Small intestine (tissue), 7 donors: ENCODE results near the gene CRTAC1. TPM values are rescaled to one million over a fixed set of nuclear protein-coding genes. Genes with fewer than 3 reads are reported as not detected.

Experiments
- DNase-seq, 2 donors: peaks; one replicate each; pipeline versions ENCODE4 v3.0.0 to v3.0.0-alpha.2; 2013
- FAIRE-seq: peaks from 2 replicates; lab custom pipeline; 2012; peaks lifted over from hg19 to GRCh38; lab: Jason Lieb, UNC
- H3K27ac ChIP-seq, 3 donors: one replicate each; pipeline ENCODE4 v1.5.1; 2013; ENCODE audit warnings: low read length in 2 of 3, mild to moderate bottlenecking in 2 of 3, control low read depth in 1 of 3, inconsistent platforms in 1 of 3, low read depth in 1 of 3, moderate library complexity in 1 of 3
- H3K27me3 ChIP-seq, 3 donors: one replicate each; pipeline ENCODE4 v1.6.1; 2013; ENCODE audit warnings: low read length in 3 of 3, inconsistent platforms in 1 of 3; ENCODE audit not compliant: control insufficient read depth in 3 of 3, insufficient read depth in 3 of 3
- H3K36me3 ChIP-seq, 3 donors: one replicate each; pipeline ENCODE4 v1.6.1; 2013; ENCODE audit warnings: low read length in 3 of 3, inconsistent platforms in 1 of 3, low read depth in 1 of 3, mild to moderate bottlenecking in 1 of 3, moderate library complexity in 1 of 3; ENCODE audit not compliant: control insufficient read depth in 3 of 3, insufficient read depth in 2 of 3
- H3K4me1 ChIP-seq, 3 donors: one replicate each; pipeline ENCODE4 v1.6.1; 2013; ENCODE audit warnings: low read length in 2 of 3, inconsistent platforms in 1 of 3, low read depth in 1 of 3, mild to moderate bottlenecking in 1 of 3, moderate library complexity in 1 of 3; ENCODE audit not compliant: control insufficient read depth in 3 of 3, insufficient read depth in 2 of 3
- H3K4me3 ChIP-seq, 3 donors: one replicate each; pipeline ENCODE4 v1.5.1; 2013; ENCODE audit warnings: low read length in 3 of 3, control low read depth in 1 of 3, inconsistent platforms in 1 of 3, low read depth in 1 of 3, mild to moderate bottlenecking in 1 of 3, moderate library complexity in 1 of 3
- H3K9me3 ChIP-seq, 2 donors: one replicate each; pipeline ENCODE4 v1.6.1; 2013; ENCODE audit warnings: low read depth in 1 of 2, low read length in 1 of 2; ENCODE audit not compliant: control insufficient read depth in 2 of 2, insufficient read depth in 1 of 2
- WGBS, 3 donors: extraction: QIAGEN DNeasy Blood & Tissue Kit; methylation state at CpG; one replicate each; pipeline ENCODE4 v1.1.7; 2013; 5-methylcytosine and 5-hydroxymethylcytosine counted together
- polyA plus RNA-seq, 4 donors: library from polyadenylated mRNA; stranded (reverse) in 3 of 4; unstranded in 1 of 4; fragments of 200-250 nt in 3 of 4; fragments of 120-200 nt in 1 of 4; gene quantifications; one replicate each; pipeline versions ENCODE4 v1.2.1 to v1.2.3, GENCODE V29; 2013
- donor health status: healthy with polysubstance abuse.
- donor health status: control.
- donor health status: control.
- donor health status: Bipolar disorder and iron deficiency.
- donor health status: healthy.

CRTAC1 gene
- polyA plus RNA-seq, 4 donors: 0.75 to 2.3 TPM; not detected in 2

DNA sequence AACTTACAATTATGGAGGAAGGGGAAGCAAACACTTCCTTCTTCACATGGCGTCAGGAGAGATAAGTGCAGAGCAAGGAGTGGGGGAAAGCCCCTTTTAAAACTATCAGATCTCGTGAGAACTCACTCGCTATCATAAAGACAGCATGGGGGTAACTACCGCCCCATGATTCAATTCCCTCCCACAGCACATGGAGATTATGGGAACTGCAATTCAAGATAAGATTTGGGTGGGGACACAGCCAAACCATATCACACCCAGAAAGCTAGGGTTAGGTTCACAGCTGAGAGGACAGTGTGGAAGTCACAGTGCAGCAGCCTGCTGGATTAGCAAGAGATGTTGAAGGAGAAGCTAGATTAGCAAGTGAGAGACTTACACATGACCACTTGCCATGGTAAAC is 81.6 kb downstream of the CRTAC1 start:
- H3K36me3 ChIP-seq: no peaks in the 10 kb centered on the region
- FAIRE-seq (no peak), DNase-seq (no peak)
- peaks cover 0 to 2% (median 0%) of the 10 kb centered on the region in 3 donors for H3K27me3 ChIP-seq
- WGBS, 3 donors: 45 to 56% (median 51%) methylated on average over 4 of the region's 4 CpGs
- H3K4me1 ChIP-seq: no peaks in the 10 kb centered on the region
- H3K4me3 ChIP-seq: no peak overlapping the region
- H3K9me3 ChIP-seq: peaks cover 0 to 8% of the 10 kb centered on the region in 2 donors
- no peak overlapping the region for H3K27ac ChIP-seq

DNA sequence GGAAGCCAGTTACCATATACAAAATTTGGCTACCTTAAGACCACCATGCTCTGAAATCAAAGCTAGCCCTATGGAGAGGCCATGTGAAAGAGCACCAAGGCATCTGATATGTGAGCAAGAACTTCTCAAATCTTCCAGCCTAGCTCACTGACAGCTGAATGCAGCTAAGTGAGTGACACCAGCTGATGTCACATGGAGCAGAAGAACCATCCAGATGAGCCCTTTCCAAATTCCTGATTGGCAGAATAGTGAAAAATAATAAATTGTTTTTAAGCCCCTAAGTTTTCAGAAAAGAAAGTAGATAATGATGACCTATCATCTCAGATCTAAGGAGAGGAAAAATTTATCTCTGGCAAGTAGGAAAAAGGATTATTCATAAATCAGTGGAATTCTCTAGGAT is 85.6 kb downstream of the CRTAC1 start:
- Histone ChIP-seq H3K27ac (no peak overlapping the region), H3K36me3 (no peaks in the 10 kb centered on the region), H3K4me1 (no peaks in the 10 kb centered on the region), H3K9me3 (peaks cover 0 to 8% of the 10 kb centered on the region in 2 donors), H3K4me3 (no peak overlapping the region), H3K27me3 (peaks cover 0 to 3% (median 0%) of the 10 kb centered on the region in 3 donors)
- FAIRE-seq (no peak), DNase-seq (no peak)

DNA sequence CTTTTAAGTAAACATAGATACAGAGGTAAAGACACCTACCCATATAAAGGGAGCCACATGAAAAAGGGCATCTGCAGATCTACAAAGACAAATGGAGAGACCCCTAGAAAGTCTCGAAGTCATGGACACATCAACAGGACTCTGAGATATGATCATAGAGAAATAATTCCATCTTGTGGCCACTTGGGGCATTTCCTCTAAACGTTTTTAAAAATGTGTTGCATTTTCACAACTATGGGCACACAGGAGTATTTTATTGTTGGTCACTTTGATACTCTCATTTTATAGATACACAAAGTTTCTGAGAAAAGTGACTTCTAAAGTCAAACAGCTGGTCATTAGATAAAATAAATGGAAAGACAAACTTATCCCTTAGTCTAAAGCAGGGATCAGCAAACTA is 87.1 kb downstream of the CRTAC1 start:
- H3K36me3 ChIP-seq: no peaks in the 10 kb centered on the region
- H3K4me1 ChIP-seq: no peaks in the 10 kb centered on the region
- H3K27ac ChIP-seq: no peak overlapping the region
- 67 to 74% (median 72%) methylated on average over 2 of the region's 2 CpGs for WGBS, 3 donors
- H3K9me3 ChIP-seq: peaks cover 0 to 5% of the 10 kb centered on the region in 2 donors
- no peak for DNase-seq
- no peak overlapping the region for H3K4me3 ChIP-seq
- H3K27me3 ChIP-seq: peaks cover 0 to 4% (median 0%) of the 10 kb centered on the region in 3 donors
- FAIRE-seq: no peak

DNA sequence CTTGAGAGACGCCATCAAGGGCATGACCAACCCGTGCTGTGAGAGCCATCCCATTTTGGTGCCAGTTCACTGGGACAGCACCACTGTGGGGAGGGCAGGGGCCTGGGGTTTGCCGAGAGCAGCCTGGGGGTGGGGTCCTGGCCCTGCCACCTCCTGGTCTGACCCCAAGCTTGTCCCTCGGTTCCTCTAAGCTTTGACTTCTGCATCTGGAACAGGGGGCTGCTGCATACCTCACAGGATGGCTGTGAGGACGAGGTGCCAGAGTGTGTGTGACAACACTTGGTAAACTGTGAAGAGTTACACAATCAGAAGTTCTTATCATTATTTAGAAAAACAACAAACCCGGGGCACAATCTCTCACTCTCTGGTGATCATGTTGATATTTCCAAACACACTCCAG is 89.9 kb downstream of the CRTAC1 start:
- 21 to 30% (median 25%) methylated on average over 6 of the region's 6 CpGs for WGBS, 3 donors
- Histone ChIP-seq H3K27me3 (peaks cover 0 to 4% (median 0%) of the 10 kb centered on the region in 3 donors), H3K4me1 (no peaks in the 10 kb centered on the region), H3K27ac (no peak overlapping the region), H3K36me3 (no peaks in the 10 kb centered on the region), H3K4me3 (no peak overlapping the region), H3K9me3 (peaks cover 0 to 3% of the 10 kb centered on the region in 2 donors)
- DNase-seq: no peak
- no peak for FAIRE-seq

DNA sequence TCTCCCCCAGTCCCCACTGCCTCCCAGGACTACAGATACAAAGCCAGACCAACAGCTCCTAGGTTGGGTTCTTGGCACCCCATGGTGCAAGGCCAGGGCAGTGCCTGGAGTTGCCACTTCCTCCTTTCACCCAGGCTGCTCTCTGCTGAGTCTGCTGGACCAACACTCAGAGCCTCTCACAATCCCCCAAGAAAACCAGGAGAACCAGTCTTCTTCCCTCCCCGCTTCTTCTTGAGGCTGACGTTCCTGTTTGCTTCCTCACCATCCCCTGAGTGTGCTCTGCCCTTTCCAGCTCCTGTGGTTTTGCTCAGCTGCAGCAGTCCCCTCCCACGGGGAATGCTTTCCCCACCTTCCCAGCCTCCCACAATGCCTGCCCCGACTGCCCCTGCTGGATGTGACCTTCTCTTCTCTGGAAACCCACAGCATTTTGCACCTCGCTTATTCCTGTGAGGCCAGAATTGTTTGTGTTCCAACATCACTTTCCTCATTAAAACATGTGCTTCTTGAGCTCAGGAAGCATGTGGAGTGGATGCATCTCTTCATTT is 90.9 kb downstream of the CRTAC1 start:
- H3K27ac ChIP-seq: no peak overlapping the region
- no peaks in the 10 kb centered on the region for H3K9me3 ChIP-seq
- H3K4me3 ChIP-seq: no peak overlapping the region
- H3K36me3 ChIP-seq: no peaks in the 10 kb centered on the region
- no peak for FAIRE-seq
- no peaks in the 10 kb centered on the region for H3K4me1 ChIP-seq
- peaks cover 0 to 4% (median 0%) of the 10 kb centered on the region in 3 donors for H3K27me3 ChIP-seq
- WGBS, 3 donors: 23 to 36% (median 34%) methylated on average over 5 of the region's 5 CpGs
- no peak for DNase-seq

DNA sequence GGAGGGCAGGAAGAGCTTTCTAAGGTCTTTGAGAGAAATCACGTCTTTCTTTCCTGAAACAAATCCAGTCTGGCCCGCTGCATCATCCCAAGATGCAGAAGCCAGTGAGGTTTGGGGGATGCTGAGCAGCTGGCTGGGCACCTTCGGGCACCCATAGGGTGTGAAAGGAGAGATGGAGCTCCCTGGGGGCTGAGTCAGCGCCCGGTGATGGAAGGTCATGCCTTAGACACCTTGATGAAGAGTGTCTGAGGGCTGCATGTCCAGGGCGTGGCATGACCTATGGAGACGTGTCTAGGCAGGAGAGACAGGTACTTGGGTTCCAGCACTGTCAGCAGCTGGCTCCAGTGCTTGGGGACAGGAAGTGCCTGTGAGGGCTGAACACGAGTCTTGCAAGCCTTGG is 92.5 kb downstream of the CRTAC1 start:
- H3K27me3 ChIP-seq: peaks cover 0 to 4% (median 0%) of the 10 kb centered on the region in 3 donors
- FAIRE-seq (no peak), DNase-seq (no peak)
- no peak overlapping the region for H3K4me3 ChIP-seq
- H3K36me3 ChIP-seq: no peaks in the 10 kb centered on the region
- no peak overlapping the region for H3K27ac ChIP-seq
- 54 to 67% (median 56%) methylated on average over 8 of the region's 8 CpGs for WGBS, 3 donors
- no peaks in the 10 kb centered on the region for H3K4me1 ChIP-seq
- H3K9me3 ChIP-seq: no peaks in the 10 kb centered on the region

DNA sequence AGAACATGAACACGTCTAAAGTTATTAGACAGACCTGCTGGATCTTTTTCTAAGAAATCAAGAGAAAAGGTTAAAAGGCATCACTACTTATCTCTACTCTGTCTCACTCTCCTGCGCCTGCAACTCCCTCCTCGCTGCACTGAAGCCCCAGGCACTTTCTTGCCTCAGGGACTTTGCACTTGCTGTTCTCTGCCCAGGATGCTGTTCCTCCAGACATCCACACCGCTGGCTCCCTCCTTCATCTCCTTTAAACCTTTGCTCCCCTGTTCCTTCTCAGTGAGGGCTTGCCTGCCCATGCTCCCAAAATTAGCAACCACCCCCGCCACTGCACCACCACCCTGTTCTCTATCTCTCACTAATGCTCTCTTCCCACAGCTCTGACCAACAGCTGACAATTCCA is 93.4 kb downstream of the CRTAC1 start:
- Histone ChIP-seq H3K9me3 (no peaks in the 10 kb centered on the region), H3K36me3 (no peaks in the 10 kb centered on the region), H3K4me1 (no peaks in the 10 kb centered on the region), H3K27me3 (peaks cover 0 to 4% (median 0%) of the 10 kb centered on the region in 3 donors), H3K27ac (no peak overlapping the region), H3K4me3 (no peak overlapping the region)
- FAIRE-seq (no peak), DNase-seq (no peak)
- WGBS, 3 donors: 65 to 74% (median 65%) methylated on average over 5 of the region's 5 CpGs

DNA sequence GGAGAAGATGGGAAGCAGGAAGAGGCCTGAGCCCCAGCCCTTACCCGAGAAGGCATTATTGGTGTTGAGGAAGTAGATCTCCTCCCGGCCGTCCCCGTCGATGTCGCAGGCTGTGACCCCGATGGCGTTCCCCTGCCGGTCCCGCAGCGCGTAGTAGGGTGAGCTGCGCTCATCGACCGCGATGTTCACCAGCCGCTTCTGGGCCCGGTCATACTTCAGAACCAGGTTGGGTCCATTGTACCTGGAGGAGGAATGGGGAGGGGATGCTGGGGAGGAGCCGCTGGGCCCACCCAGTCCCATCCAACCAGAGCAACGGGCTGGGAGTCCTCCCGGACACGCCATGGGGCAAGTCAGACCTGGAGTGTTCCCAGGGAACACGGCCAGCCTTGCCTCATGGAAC is 94.3 kb downstream of the CRTAC1 start:
- no peak overlapping the region for H3K4me3 ChIP-seq
- no peaks in the 10 kb centered on the region for H3K36me3 ChIP-seq
- DNase-seq: no peak
- H3K27ac ChIP-seq: no peak overlapping the region
- no peak for FAIRE-seq
- 90 to 91% (median 90%) methylated on average over 23 of the region's 23 CpGs for WGBS, 3 donors
- no peaks in the 10 kb centered on the region for H3K9me3 ChIP-seq
- H3K27me3 ChIP-seq: peaks cover 0 to 4% (median 0%) of the 10 kb centered on the region in 3 donors
- H3K4me1 ChIP-seq: no peaks in the 10 kb centered on the region
